CD4-positive, alpha-beta T cell treated with Interleukin-17A for 4 hours (primary cell): ENCODE results near the gene TCF7L1.

ENCODE experiments used
- DNase-seq: peaks from one replicate; pipeline ENCODE4 v3.0.0-alpha.2; 2020; ENCODE audit warnings: mixed read lengths

The TCF7L1 gene

DNA sequence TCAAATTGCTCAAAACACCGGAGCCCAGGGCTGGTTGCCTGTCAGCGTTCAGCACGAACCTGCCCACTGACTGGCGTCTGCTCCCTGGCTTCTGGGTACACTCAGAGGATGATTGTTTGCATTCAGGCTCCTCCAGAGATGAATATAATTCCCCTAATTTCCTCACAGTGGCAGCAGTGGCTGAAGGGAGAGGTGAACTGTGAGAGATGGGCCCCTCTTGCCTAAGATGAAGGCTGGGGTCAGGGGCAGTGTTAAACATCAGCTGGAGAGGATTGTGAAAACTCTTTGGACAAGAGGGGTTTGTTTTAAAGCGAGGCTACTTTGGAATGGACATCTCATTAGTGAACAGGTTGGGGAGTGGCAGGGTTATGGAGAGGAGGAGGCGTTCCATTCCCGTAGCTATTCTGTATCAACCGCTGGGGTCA lies 31.0 kb downstream of the TCF7L1 start:
- no peak for DNase-seq

DNA sequence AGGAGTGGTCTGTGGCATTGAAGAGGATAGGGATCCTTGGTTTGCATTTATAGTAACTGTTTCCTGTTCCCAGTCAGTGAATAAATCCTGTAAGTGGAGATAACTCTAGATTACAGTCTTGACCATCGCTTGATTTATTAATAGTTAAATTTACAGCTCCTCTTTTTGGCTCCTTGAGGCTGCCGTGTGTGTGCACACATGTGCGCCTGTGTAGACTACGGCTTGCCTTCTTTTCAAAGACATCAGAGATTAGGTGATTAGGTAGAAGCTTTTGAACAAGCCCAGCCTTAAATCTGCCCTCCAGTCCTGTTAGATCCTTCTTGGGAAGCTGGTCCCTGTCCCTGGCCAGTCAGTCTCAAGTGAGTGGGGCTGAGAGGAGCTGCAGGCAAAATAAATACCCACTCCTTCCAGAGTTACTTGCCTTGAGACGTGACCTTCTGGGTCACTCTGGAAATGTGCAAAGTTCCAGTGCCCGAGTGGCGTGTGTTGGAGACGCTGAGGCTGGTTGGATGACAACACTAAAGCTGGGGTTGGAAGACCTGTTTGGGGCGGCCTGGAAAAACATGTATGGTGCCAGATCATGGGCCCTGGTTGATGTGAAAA lies 32.0 kb downstream of the TCF7L1 start:
- no peak for DNase-seq

- no peak for DNase-seq
Measured at GRCh38 chr2:85166021-85166420, 32.8 kb downstream of the TCF7L1 start.

- DNase-seq = no peak
Measured at GRCh38 chr2:85167479-85167878, 34.3 kb downstream of the TCF7L1 start.

DNA sequence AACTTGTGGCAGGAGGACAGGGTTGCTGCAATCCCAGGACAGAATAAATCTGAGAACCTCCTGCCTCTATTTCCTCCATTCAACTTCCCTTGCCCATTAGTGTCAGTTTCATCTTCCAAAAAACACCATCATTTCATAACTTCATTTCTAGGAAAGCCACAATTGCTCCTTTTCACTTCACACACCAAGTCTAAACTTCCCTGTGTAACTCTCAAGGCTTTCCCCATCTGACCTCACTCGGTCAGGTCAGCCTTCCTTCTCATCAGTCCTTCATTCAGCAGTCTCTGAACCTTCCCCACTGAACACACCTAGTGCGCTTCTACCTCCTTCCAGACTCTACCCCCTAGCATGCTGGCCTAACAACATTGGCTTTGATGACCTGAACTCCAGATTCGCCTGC lies 35.8 kb downstream of the TCF7L1 start:
- no peak for DNase-seq

- no peak for DNase-seq
Measured at GRCh38 chr2:85169581-85169980, 36.4 kb downstream of the TCF7L1 start.

DNA sequence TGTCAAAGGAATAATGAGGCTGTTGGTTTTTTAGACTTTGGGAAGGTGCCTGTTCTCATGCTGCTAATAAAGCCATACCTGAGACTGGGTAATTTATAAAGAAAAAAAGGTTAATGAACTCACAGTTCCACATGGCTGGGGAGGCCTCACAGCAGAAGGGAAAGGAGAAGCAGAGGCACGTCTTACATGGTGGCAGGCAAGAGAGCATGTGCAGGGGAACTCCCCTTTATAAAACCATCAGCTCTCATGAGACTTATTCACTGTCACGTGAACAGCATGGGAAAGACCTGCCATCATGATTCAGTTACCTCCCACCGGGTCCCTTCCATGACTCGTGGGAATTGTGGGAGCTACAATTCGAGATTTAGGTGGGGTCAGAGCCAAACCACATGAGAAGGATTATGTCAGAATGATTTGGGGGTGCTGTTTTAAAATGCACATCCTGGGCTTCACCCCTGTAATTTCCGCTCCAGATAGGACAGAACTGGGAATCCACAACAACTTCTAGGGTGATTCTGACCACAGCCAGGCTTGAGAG lies 37.8 kb downstream of the TCF7L1 start:
- no peak for DNase-seq

- DNase-seq = no peak
Measured at GRCh38 chr2:85171916-85172315, 38.7 kb downstream of the TCF7L1 start.

DNA sequence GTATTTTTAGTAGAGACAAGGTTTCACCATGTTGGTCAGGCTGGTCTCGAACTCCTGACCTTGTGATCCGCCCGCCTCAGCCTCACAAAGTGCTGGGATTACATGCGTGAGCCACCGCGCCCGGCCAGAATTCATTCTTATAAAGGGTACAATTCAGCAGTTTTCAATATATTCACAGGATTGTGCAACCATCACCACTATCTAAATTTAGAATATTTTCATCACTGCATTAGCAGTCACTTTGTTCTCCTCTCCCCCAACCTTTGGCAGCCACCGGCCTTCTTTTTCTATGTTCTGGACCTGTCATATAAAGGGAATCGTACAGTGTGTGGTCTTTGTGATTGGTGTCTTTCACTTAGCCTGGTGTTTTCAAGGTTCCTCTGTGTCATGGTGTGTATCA lies 40.7 kb downstream of the TCF7L1 start:
- DNase-seq = no peak

GRCh38 chr2:85174943-85175342 lies 41.8 kb downstream of the TCF7L1 start:
- DNase-seq = no peak

DNA sequence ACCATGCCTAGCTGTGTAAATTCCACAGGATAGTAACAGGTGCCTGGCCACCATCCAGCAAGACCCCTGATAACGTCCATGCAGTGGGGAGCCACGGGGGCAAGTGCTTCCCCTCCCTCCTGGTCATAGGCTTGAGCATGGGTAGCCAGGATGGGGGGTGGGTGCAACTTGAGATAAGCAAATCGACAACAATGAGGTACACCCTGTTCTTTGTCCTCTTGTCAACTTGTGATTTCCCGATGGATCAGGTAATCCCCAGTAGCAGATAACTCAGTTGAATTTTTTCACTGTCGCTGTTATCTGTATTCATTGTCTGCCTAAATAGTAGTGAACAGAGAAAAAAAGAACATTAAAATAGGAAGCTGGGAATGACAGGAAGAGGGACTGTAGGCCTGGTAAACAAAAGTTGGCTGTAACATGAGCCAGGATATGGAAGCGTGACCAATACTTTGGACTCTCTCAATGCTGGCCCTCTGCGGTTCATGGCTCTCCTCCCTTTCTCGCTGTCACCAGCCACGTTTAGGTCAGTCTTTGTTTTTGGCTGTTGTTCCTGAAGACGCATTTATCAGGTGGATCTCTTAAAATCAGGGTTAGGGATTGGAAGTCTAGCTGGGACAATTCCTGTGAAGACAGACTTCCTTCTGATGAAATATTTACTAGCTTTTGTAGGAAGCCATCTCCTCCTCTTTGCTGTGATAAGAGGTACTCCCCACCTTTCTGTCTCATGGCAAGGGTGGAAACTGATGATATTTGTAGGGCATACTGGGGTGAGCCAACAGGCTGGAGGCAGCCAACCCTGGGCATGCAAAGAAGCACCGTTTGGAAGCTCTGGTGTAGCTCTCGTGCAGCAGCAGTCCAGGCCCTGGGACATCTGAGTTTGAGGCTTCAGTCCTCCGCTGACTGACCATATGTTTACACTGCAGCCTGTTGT lies 42.4 kb downstream of the TCF7L1 start:
- DNase-seq = no peak

DNA sequence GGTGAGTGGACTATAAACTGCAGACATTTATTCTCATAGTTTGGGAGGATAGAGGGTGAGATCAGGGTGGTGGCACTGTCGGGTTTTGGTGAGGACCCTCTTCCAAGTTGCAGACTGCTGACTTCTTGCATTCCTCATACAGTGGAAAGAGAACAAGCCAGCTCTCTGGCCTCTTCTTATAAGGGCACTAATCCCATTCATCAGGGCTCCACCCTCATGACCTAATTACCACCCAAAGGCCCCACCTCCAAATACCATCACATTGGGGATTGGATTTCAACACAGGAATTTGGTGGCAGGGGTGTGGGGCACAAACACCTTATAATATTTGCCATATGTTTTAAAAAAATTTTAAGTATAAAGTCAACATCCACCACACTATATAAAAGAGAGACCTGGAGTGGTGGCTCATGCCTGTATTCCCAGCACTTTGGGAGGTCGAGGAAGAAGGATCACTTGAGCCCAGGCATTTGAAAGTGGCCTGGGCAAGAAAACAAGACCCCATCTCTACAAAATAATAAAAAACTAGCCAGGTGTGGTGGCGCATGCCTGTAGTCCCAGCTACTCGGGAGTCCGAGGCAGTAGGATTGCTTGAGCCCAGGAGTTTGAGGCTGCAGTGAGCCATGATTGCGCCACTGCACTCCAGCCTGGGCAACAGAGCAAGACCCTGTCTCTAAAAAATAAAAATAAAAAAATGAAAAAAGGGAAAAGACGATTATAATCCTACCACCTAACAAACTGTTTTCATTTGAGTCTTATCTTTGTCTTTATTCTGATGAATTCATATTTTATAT lies 44.0 kb downstream of the TCF7L1 start:
- DNase-seq = no peak

GRCh38 chr2:85178154-85178553 lies 45.0 kb downstream of the TCF7L1 start:
- no peak for DNase-seq

GRCh38 chr2:85178980-85179411 lies 45.8 kb downstream of the TCF7L1 start:
- DNase-seq = no peak

DNA sequence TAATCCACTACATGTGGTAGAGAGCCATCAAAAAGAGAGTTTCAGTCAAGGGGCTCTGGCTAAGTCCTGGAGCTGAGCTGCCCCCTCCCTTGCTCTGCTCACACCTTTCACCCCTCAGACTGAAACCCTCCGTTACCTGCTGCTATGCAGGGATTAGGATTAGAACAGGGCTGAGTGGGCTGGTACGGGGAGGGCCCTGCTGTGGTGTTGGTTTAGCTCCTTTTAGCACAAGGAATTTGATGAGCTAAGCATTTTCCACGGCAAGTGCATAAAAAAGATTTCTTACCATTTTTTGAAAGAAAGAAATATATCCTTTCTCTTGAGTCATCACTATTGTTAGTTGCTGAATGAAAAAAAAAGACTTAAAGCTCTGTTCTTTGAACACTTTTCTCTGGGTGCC lies 46.3 kb downstream of the TCF7L1 start:
- no peak for DNase-seq

- no peak for DNase-seq
Measured at GRCh38 chr2:85180322-85181133, 47.3 kb downstream of the TCF7L1 start.

- DNase-seq = no peak
Measured at GRCh38 chr2:85181134-85181631, 48.0 kb downstream of the TCF7L1 start.

DNA sequence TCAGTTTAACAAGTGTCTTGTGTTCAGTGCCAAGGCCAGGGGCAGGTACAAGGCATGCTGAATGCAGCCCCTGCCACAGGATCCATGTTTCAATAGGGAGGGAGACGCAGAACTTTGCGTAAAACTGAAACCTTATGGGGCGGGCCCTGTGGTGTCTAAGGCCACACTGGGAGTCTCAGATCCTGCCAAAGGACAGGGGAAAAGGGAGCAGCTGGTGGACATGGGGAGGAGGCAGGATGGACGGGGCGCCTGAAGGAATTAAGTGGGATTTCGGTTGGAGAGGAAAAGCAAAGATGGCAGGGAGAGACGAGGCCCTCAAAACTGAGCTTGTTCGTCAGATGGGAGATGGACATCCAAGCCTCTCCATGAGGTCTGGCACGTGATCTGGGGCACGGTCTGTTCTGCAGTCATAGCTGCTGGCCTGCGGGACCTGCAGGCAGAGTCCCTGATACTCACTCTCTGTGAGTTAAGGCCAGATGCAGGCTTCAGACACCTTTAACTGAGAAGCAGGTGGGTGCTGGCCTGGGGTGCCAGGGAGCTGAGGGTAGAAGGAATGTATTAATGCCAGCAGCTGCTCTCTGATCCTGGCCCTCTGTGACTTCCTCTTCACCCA lies 48.8 kb downstream of the TCF7L1 start:
- DNase-seq = no peak

GRCh38 chr2:85183076-85183475 lies 49.9 kb downstream of the TCF7L1 start:
- no peak for DNase-seq

GRCh38 chr2:85183479-85183878 lies 50.3 kb downstream of the TCF7L1 start:
- no peak for DNase-seq

DNA sequence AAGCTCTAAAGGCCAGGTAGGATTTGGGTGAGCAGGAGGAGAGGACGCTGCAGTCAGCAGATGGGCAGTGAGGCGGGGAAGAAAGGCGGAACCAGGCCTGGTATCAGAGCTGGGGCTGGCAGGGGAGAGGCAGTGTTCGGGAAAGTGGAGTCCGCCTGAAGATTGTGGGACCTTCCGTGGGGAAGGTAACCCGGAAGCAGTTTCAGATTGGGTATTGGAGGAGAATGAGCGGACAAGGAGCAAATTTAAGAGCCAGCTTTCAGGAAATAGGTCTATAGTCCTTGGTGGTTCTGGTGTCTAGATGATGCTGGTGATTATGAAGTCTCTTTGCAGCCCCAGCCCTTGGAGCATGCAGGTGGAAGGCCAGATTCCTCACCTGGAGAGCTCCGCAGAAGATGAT lies 51.0 kb downstream of the TCF7L1 start:
- no peak for DNase-seq

DNA sequence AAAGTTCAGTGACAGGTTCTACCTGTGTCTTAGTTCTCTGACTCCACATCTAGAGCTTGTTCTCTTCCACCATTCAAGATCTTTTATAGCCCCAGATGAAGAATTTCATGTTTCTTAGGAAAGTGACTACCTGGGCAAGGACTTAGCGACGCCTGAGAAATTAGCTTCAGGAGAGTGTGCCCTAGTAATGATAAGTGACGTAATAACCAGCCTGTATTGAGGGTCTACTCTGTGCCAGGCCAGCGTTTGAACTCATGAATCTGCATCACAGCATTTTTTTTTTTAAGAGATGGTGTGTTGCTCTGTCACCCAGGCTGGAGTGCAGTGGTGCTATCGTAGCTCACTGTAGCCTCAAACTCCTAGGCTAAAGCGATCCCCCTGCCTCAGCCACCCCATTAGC lies 51.8 kb downstream of the TCF7L1 start:
- DNase-seq = no peak
